Measurements from ENCODE around the gene ATXN7L1. TPM values are rescaled to one million over a fixed set of nuclear protein-coding genes. Genes with fewer than 3 reads are reported as not detected.

ATXN7L1 gene
- total RNA-seq, 1 experiment from 2014 or later = 24.3 TPM

DNA sequence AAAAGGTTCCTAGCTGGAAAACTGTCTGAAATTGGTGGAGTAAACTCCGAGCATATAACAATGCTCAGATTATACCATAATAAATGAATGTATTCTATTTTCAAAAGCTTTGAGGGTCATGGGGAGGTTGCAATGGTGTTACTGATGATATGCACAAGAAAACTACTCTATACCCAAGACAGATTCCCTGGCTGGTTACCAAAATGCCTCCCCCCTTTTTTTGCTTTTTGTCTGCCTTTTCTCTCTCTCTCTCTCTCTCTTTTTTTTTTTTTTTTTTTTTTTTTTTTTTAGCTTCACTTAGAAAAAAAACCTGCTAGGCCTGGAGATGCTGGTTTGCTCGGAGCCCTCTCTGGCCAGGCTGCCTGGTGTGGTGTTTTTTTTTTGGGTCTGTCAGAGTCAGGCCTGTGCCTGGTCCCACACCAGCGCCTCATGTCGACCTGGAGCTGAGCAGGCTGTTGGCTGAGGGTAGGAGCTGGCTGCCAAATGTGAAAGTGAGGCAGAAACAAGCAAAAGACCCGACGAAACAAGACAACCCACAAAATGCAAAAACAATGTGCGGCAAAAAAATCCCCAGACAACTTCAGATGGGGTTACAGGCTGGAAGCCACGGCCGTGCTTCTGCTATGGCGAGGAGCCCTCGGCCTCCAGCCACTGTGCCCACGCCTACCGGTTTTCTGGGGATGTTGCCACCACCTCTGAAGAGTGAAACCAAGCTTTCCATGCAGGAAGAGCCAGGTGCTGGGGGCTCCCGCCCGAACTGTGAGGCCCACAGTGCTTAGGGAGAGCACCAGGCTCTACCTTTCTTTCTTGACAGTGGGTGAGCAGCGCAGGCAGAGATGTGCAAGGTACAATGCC is 235.2 kb downstream of the ATXN7L1 start:
- Histone ChIP-seq H3K9ac (ENCODE audit: extremely low read depth, insufficient read length, low read length) (no peak overlapping the region), H3K18ac (ENCODE audit: insufficient read length, low read depth, low read length) (no peak overlapping the region), H3K56ac (ENCODE audit: insufficient read length, low read depth, low read length) (no peak overlapping the region), H4K5ac (ENCODE audit: insufficient read length, low read depth, low read length) (no peak overlapping the region), H3K4ac (ENCODE audit: low read depth, low read length) (no peak overlapping the region), H3K23ac (ENCODE audit: insufficient read length, low read depth, low read length) (no peak overlapping the region), H2AFZ (ENCODE audit: low read length) (no peak overlapping the region), H3K4me2 (ENCODE audit: insufficient read depth, insufficient read length, low read length) (no peak overlapping the region), H2BK15ac (ENCODE audit: low read depth, low read length) (no peak overlapping the region), H2BK5ac (ENCODE audit: insufficient read length, low read length) (no peak overlapping the region), H2BK12ac (ENCODE audit: insufficient read length, low read depth, low read length) (peak overlapping the region; percentile 25), H4K91ac (ENCODE audit: insufficient read length, low read depth, low read length) (no peak overlapping the region), H3T11ph (ENCODE audit: low read length) (no peak overlapping the region), H2BK20ac (ENCODE audit: low read depth, low read length, poor library complexity, severe bottlenecking) (no peak overlapping the region), H3K79me2 (ENCODE audit: insufficient read depth, low read length) (peaks cover 7% of the 10 kb centered on the region; the same call in 1 of the 2 replicates), H3K4me1 (ENCODE audit: insufficient read depth, low read length) (peaks cover 29% of the 10 kb centered on the region; the same call in 1 of the 2 replicates), H3K23me2 (ENCODE audit: insufficient read length, low read depth, low read length, poor library complexity, severe bottlenecking) (peaks cover 6% of the 10 kb centered on the region), H2AK5ac (ENCODE audit: insufficient read length, low read length) (no peak overlapping the region), H3K9me3 (ENCODE audit: control insufficient read depth, low read depth, low read length) (no peaks in the 10 kb centered on the region), H2BK120ac (ENCODE audit: low read depth, low read length, poor library complexity, severe bottlenecking) (no peak overlapping the region), H4K8ac (replicated peaks; ENCODE audit: insufficient read length, low read depth, low read length) (no peak overlapping the region), H3K79me1 (ENCODE audit: insufficient read depth, low read depth, low read length, poor library complexity, severe bottlenecking) (no peaks in the 10 kb centered on the region), H3K27me3 (ENCODE audit: insufficient read depth, low read length) (no peaks in the 10 kb centered on the region), H3K14ac (ENCODE audit: insufficient read depth, low read length) (no peak overlapping the region), H3K27ac (ENCODE audit: insufficient read length, low read depth, low read length) (no peak overlapping the region), H4K20me1 (ENCODE audit: control insufficient read depth, insufficient read depth, insufficient read length) (no peaks in the 10 kb centered on the region)
- peaks cover 23 to 31% (median 31%) of the 10 kb centered on the region in 3 experiments for H3K36me3 Mint-ChIP-seq (ENCODE audit: insufficient read depth in 1 of 3, low read depth in 3 of 3)
- H3K27me3 Mint-ChIP-seq (ENCODE audit: low read depth) = no peaks in the 10 kb centered on the region
- H3K4me1 Mint-ChIP-seq = peaks cover 77 to 79% of the 10 kb centered on the region in 2 experiments
- no CpG with 5 or more reads among the region's 16 CpGs for WGBS (ENCODE audit: extremely low coverage, insufficient read length, low lambda C conversion rate)
- H3K9me3 Mint-ChIP-seq = no peaks in the 10 kb centered on the region; a peak in 1 of 5 replicates
- TF ChIP-seq, protein P1, sequence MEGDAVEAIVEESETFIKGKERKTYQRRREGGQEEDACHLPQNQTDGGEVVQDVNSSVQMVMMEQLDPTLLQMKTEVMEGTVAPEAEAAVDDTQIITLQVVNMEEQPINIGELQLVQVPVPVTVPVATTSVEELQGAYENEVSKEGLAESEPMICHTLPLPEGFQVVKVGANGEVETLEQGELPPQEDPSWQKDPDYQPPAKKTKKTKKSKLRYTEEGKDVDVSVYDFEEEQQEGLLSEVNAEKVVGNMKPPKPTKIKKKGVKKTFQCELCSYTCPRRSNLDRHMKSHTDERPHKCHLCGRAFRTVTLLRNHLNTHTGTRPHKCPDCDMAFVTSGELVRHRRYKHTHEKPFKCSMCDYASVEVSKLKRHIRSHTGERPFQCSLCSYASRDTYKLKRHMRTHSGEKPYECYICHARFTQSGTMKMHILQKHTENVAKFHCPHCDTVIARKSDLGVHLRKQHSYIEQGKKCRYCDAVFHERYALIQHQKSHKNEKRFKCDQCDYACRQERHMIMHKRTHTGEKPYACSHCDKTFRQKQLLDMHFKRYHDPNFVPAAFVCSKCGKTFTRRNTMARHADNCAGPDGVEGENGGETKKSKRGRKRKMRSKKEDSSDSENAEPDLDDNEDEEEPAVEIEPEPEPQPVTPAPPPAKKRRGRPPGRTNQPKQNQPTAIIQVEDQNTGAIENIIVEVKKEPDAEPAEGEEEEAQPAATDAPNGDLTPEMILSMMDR (conservative IDR thresholded peaks at IDR 0.05) = no peak
- DNase-seq = no peak
- H3K4me3 Mint-ChIP-seq = no peak overlapping the region
- H3K27ac Mint-ChIP-seq = peak overlapping the region in 1 of 3 experiments; percentile 100; a peak in 3 of 7 replicates
